Measurements from ENCODE around the gene PIGM.

The PIGM gene

GRCh38 chr1:160031365-160032164 lies at the start of gene PIGM:
TSS of gene PIGM (minus strand) at chr1:160031990. CDS start at chr1:160031739, 251 bp downstream.
- Histone ChIP-seq H3K36me3 (ENCODE audit: control insufficient read depth, insufficient read depth, low read length) (no peaks in the 10 kb centered on the region), H3K27ac (ENCODE audit: low read depth, low read length) (no peak within 1 kb of the TSS), H3K9me3 (ENCODE audit: control insufficient read depth, insufficient read depth, low read depth, low read length) (no peaks in the 10 kb centered on the region), H3K9ac (ENCODE audit: low read length) (peak within 1 kb of the TSS; percentile 78), H3K4me1 (ENCODE audit: control insufficient read depth, insufficient read depth, low read length) (peaks cover 11% of the 10 kb centered on the region), H3K4me3 (ENCODE audit: low read depth, low read length) (peak within 1 kb of the TSS; percentile 91), H3K27me3 (ENCODE audit: control insufficient read depth, insufficient read depth, low read length) (peaks cover 8% of the 10 kb centered on the region; the same call in 1 of the 2 replicates)

DNA sequence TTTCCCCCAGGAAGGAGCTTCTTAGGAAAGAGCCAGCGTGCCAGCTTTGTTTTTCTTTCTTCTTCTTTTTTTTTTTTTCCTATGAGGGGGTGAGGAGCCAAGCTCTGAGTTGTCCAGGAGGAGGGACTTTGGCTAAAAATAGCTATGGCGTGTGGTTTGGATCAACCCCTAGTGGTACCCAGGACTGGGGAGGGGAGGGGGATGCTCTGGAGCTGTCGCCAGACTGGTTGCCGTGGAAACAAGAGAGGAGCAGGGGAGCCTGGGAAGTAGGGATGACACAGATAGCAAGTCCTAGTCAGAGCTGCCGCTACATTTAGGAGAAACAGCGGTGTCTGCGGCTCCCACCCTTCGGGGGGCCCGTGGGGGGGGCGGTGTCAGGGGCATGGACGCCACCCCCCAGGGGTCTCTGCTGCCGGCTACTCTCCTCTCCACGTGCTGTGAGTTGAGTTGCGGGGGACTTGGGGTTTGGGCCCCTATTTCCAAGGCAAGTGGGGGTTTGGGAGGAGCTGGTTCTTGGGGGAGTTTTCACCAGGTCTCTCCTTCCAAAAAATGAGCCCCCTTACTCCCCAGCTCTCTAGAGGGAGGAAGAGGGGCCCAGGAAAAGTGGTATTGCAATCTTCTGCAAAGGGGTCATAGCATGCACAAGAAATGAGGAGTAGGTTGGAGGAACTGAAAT lies 49.6 kb upstream of the PIGM start, which contains the start of gene KCNJ9:
Gene KCNJ9 (plus strand): TSS at position 278 of the 676 bp plus-strand sequence. CDS start 2,493 bp downstream, outside the sequence.
- Histone ChIP-seq H3K4me1 (ENCODE audit: control insufficient read depth, insufficient read depth, low read length) (peaks cover 7% of the 10 kb centered on the region; the same call in 1 of the 2 replicates), H3K9me3 (ENCODE audit: control insufficient read depth, insufficient read depth, low read depth, low read length) (no peaks in the 10 kb centered on the region), H3K4me3 (ENCODE audit: low read depth, low read length) (no peak within 1 kb of the TSS), H3K27me3 (ENCODE audit: control insufficient read depth, insufficient read depth, low read length) (peaks cover 73% of the 10 kb centered on the region), H3K9ac (ENCODE audit: low read length) (no peak within 1 kb of the TSS), H3K27ac (ENCODE audit: low read depth, low read length) (no peak within 1 kb of the TSS), H3K36me3 (ENCODE audit: control insufficient read depth, insufficient read depth, low read length) (no peaks in the 10 kb centered on the region)

GRCh38 chr1:160080381-160081100 lies 48.8 kb upstream of the PIGM start:
- H3K36me3 ChIP-seq (ENCODE audit: control insufficient read depth, insufficient read depth, low read length): no peaks in the 10 kb centered on the region
- no peak overlapping the region for H3K27ac ChIP-seq (ENCODE audit: low read depth, low read length)
- no peak overlapping the region for H3K4me3 ChIP-seq (ENCODE audit: low read depth, low read length)
- H3K27me3 ChIP-seq (ENCODE audit: control insufficient read depth, insufficient read depth, low read length): peaks cover 70% of the 10 kb centered on the region
- H3K9ac ChIP-seq (ENCODE audit: low read length): no peak overlapping the region
- H3K4me1 ChIP-seq (ENCODE audit: control insufficient read depth, insufficient read depth, low read length): 0 out of 2 replicates have a peak, but pooled peaks cover 3% of the 10 kb centered on the region
- H3K9me3 ChIP-seq (ENCODE audit: control insufficient read depth, insufficient read depth, low read depth, low read length): no peaks in the 10 kb centered on the region

DNA sequence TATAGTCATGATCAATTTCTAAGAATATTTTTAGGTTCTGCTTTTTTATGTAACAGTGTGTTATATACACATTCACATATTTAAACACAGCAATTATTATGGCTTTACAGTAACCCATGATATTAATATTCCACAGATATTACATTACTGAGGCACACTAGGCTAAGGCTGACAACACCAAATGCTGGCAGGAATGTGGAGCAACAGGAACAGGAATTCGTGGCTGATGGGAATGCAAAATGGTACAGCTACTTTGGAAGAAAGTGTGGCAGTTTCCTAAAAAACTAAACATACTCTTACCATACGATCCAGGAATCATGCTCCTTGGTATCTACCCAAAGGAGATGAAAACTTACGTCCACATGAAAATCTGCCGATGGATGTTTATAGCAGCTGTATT lies 47.7 kb upstream of the PIGM start:
- no peaks in the 10 kb centered on the region for H3K9me3 ChIP-seq (ENCODE audit: control insufficient read depth, insufficient read depth, low read depth, low read length)
- H3K36me3 ChIP-seq (ENCODE audit: control insufficient read depth, insufficient read depth, low read length): no peaks in the 10 kb centered on the region
- H3K4me1 ChIP-seq (ENCODE audit: control insufficient read depth, insufficient read depth, low read length): 0 out of 2 replicates have a peak, but pooled peaks cover 3% of the 10 kb centered on the region
- no peak overlapping the region for H3K9ac ChIP-seq (ENCODE audit: low read length)
- H3K27me3 ChIP-seq (ENCODE audit: control insufficient read depth, insufficient read depth, low read length): peaks cover 59% of the 10 kb centered on the region
- no peak overlapping the region for H3K4me3 ChIP-seq (ENCODE audit: low read depth, low read length)
- no peak overlapping the region for H3K27ac ChIP-seq (ENCODE audit: low read depth, low read length)

DNA sequence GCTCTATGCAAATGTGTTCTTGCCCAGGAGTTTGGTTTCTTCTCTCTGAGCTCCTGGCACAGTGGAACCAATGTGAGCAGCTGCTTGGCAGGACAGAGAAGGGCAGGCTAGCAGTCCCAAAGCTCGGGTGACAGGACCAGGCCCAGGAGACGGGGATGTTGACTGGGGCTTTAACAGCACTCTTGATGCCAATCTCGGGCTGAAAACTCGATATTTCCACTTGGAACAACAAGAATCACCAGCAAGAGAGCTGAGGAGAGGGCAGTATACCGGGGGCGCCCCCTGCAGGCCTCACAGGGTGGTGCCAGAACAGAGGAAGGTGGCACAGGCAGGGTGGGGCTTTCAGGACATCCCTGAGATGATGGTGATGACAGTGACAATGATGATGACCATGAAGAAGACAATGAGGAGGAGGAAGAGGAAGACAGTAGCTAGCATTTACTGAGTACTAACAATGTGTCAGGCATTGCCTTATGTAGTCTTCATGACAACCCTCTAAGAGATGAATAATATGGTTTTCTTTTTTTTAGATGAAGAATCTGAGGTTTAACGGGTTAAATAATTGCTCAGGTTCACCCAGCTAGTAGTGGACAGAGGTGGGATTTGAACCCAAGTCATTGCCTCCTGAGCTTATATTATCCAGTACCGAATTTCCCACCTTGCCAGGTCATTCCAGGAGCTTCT lies 46.9 kb upstream of the PIGM start:
- Histone ChIP-seq H3K9ac (ENCODE audit: low read length) (no peak overlapping the region), H3K27ac (ENCODE audit: low read depth, low read length) (no peak overlapping the region), H3K4me3 (ENCODE audit: low read depth, low read length) (no peak overlapping the region), H3K9me3 (ENCODE audit: control insufficient read depth, insufficient read depth, low read depth, low read length) (no peaks in the 10 kb centered on the region), H3K36me3 (ENCODE audit: control insufficient read depth, insufficient read depth, low read length) (no peaks in the 10 kb centered on the region), H3K27me3 (ENCODE audit: control insufficient read depth, insufficient read depth, low read length) (peaks cover 52% of the 10 kb centered on the region), H3K4me1 (ENCODE audit: control insufficient read depth, insufficient read depth, low read length) (no peaks in the 10 kb centered on the region)

- H3K4me1 ChIP-seq (ENCODE audit: control insufficient read depth, insufficient read depth, low read length): no peaks in the 10 kb centered on the region
- no peaks in the 10 kb centered on the region for H3K36me3 ChIP-seq (ENCODE audit: control insufficient read depth, insufficient read depth, low read length)
- H3K27ac ChIP-seq (ENCODE audit: low read depth, low read length): no peak overlapping the region
- H3K9me3 ChIP-seq (ENCODE audit: control insufficient read depth, insufficient read depth, low read depth, low read length): no peaks in the 10 kb centered on the region
- H3K9ac ChIP-seq (ENCODE audit: low read length): no peak overlapping the region
- no peak overlapping the region for H3K4me3 ChIP-seq (ENCODE audit: low read depth, low read length)
- H3K27me3 ChIP-seq (ENCODE audit: control insufficient read depth, insufficient read depth, low read length): peaks cover 46% of the 10 kb centered on the region
Observed at GRCh38 chr1:160077486-160077885, 45.7 kb upstream of the PIGM start.

DNA sequence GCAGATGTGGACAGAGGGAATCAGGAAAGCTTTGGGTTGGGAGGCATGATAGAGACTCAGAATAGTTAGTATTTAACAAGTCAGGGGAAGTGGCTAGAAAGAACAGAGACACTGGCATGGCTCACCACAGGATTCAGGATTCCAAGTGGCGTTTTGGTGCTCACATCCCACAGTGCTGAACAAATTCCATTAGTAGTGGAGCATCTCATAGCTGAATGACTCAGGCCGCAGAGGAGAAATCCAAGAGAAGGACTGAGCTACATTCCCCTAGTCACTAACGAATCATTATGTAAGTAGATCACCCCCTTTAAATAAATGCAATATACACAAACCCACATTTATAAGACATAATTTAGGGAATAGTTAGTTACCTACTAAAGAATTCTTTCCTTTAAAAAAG lies 44.5 kb upstream of the PIGM start:
- H3K27ac ChIP-seq (ENCODE audit: low read depth, low read length): no peak overlapping the region
- no peaks in the 10 kb centered on the region for H3K36me3 ChIP-seq (ENCODE audit: control insufficient read depth, insufficient read depth, low read length)
- H3K27me3 ChIP-seq (ENCODE audit: control insufficient read depth, insufficient read depth, low read length): peaks cover 44% of the 10 kb centered on the region
- no peak overlapping the region for H3K9ac ChIP-seq (ENCODE audit: low read length)
- no peak overlapping the region for H3K4me3 ChIP-seq (ENCODE audit: low read depth, low read length)
- no peaks in the 10 kb centered on the region for H3K4me1 ChIP-seq (ENCODE audit: control insufficient read depth, insufficient read depth, low read length)
- no peaks in the 10 kb centered on the region for H3K9me3 ChIP-seq (ENCODE audit: control insufficient read depth, insufficient read depth, low read depth, low read length)

DNA sequence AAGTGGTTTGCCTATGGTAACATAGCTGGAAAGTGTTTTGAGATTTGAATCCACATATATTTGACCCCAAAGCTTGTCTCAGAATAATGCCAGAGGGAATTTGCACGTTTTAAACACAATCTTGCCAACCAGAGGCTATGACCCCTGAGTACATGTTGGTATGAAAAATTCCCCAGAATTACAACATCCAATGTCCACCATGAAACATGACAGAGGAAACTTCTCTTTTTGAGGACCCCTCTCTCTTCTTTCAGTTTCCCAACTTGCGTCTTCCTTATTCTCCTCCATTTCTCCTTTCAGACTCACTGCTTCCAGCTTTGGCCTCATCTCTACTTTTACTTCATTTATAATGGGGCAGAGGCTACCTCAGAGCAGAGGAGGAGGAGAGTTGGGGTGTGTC lies 44.0 kb upstream of the PIGM start:
- Histone ChIP-seq H3K4me3 (ENCODE audit: low read depth, low read length) (no peak overlapping the region), H3K9ac (ENCODE audit: low read length) (no peak overlapping the region), H3K27me3 (ENCODE audit: control insufficient read depth, insufficient read depth, low read length) (peaks cover 43% of the 10 kb centered on the region), H3K36me3 (ENCODE audit: control insufficient read depth, insufficient read depth, low read length) (no peaks in the 10 kb centered on the region), H3K27ac (ENCODE audit: low read depth, low read length) (no peak overlapping the region), H3K9me3 (ENCODE audit: control insufficient read depth, insufficient read depth, low read depth, low read length) (no peaks in the 10 kb centered on the region), H3K4me1 (ENCODE audit: control insufficient read depth, insufficient read depth, low read length) (no peaks in the 10 kb centered on the region)

DNA sequence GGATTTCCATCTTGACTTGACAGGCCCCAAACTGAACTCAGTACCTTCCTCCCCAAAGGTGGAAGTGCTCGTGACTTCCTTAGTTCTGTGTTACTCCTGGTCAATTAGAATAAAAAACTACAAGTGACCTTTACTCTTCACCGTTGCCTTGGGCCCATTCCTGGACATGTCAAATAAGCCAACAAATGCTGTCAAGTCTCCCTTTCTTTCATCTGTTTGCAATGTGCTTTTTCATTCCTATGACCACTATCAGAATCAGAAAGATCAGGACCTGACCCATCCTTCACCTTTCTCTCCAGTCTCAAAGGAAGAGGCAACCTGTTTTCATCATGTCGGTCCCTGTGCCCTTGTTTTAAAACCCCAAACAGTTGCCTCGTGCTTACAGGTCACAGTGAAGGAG lies 43.1 kb upstream of the PIGM start:
- Histone ChIP-seq H3K27me3 (ENCODE audit: control insufficient read depth, insufficient read depth, low read length) (peaks cover 38% of the 10 kb centered on the region), H3K9ac (ENCODE audit: low read length) (no peak overlapping the region), H3K4me3 (ENCODE audit: low read depth, low read length) (no peak overlapping the region), H3K9me3 (ENCODE audit: control insufficient read depth, insufficient read depth, low read depth, low read length) (no peaks in the 10 kb centered on the region), H3K27ac (ENCODE audit: low read depth, low read length) (no peak overlapping the region), H3K36me3 (ENCODE audit: control insufficient read depth, insufficient read depth, low read length) (no peaks in the 10 kb centered on the region), H3K4me1 (ENCODE audit: control insufficient read depth, insufficient read depth, low read length) (no peaks in the 10 kb centered on the region)

GRCh38 chr1:160071289-160071688 lies 39.5 kb upstream of the PIGM start:
- Histone ChIP-seq H3K27ac (ENCODE audit: low read depth, low read length) (no peak overlapping the region), H3K4me1 (ENCODE audit: control insufficient read depth, insufficient read depth, low read length) (peaks cover 13% of the 10 kb centered on the region), H3K9me3 (ENCODE audit: control insufficient read depth, insufficient read depth, low read depth, low read length) (no peaks in the 10 kb centered on the region), H3K27me3 (ENCODE audit: control insufficient read depth, insufficient read depth, low read length) (peaks cover 58% of the 10 kb centered on the region), H3K36me3 (ENCODE audit: control insufficient read depth, insufficient read depth, low read length) (no peaks in the 10 kb centered on the region), H3K4me3 (ENCODE audit: low read depth, low read length) (no peak overlapping the region), H3K9ac (ENCODE audit: low read length) (no peak overlapping the region)

Measured in HUES6 (cell line).